ENCODE data around the gene PIK3R3.

DNA sequence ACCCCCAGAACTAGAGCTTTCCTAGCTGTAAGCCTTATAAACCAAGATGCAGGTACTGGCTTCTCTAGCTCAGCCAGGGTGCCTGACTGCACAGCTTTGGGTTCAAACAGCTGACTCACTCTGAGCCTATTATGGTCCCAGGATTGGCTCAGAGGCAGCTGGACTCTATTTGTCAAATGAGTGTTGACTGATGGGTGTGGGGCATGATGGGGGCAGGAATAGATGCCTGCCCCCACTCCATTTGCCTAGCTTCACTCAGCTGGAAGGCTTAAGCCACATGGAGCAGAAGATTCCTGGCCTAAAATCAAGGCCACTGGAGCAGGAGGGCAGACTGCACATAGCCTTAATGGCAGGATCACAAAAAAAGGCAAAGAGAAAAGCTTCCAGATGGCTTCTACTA lies 90.5 kb downstream of the PIK3R3 start:
- TF ChIP-seq POLR2A (IDR thresholded peaks at IDR 0.05) (no peak), CTCF (IDR thresholded peaks at IDR 0.05) (no peak)
